GM18517 (cell line): ENCODE results near the gene UQCRFS1.
"Not testable (repeated sequence)": the region's sequence is repeated elsewhere in the genome, so short reads cannot be mapped to it uniquely, and the experiment has no call there.

Experiments
- ATAC-seq: cut with Tn5 transposase; IDR thresholded peaks from one replicate; pipeline ENCODE4 v1.9.1; 2021; ENCODE audit warnings: mild to moderate bottlenecking, moderate library complexity; ENCODE audit not compliant: unreplicated experiment

UQCRFS1 gene

DNA sequence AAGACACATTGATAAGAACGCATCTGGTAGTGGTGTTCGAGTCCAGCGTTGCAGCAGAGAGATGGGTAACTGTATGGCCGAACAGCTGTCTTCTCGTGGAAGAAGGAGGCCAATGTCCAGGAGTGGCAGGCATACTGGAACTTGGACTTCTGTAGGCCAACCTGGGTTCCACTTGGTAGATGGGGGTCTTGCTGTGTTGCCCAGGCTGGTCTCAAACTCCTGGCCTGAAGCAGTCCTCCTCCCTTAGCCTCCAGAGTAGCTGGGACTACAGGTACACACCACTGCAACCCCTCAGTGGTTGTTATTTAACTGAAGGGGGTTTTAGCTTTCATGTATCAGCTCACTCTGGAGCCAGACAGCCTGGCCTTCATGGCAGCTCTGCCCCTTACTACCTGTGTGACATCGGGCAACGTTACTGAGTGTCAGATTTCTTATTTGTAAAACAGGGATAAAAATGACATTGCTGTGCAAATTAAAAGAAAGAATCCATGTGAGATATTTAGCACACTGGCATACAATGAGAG, 2.4 kb upstream of the UQCRFS1 start:
- no peak for ATAC-seq

GRCh38 chr19:29214411-29214810, 1.5 kb upstream of the UQCRFS1 start:
- no peak for ATAC-seq

- no peak for ATAC-seq
These were observed 649 bp downstream of the UQCRFS1 start for GRCh38 chr19:29212356-29212647.

- ATAC-seq, result no peak
These were observed 1.2 kb downstream of the UQCRFS1 start for GRCh38 chr19:29211562-29212355.

DNA sequence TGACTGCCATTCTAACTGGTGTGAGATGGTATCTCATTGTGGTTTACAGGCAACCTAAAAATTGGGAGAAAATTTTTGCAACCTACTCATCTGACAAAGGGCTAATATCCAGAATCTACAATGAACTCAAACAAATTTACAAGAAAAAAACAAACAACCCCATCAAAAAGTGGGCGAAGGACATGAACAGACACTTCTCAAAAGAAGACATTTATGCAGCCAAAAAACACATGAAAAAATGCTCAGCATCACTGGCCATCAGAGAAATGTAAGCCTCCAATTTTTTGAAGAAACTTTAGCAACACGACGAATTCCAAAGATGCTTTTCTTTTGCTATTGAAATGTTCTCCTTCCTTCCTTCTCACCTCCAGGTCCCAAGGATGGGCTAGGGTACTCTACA, 1.9 kb downstream of the UQCRFS1 start:
- not testable (repeated sequence) for ATAC-seq

GRCh38 chr19:29210502-29210901, 2.4 kb downstream of the UQCRFS1 start:
- ATAC-seq, result not testable (repeated sequence)

DNA sequence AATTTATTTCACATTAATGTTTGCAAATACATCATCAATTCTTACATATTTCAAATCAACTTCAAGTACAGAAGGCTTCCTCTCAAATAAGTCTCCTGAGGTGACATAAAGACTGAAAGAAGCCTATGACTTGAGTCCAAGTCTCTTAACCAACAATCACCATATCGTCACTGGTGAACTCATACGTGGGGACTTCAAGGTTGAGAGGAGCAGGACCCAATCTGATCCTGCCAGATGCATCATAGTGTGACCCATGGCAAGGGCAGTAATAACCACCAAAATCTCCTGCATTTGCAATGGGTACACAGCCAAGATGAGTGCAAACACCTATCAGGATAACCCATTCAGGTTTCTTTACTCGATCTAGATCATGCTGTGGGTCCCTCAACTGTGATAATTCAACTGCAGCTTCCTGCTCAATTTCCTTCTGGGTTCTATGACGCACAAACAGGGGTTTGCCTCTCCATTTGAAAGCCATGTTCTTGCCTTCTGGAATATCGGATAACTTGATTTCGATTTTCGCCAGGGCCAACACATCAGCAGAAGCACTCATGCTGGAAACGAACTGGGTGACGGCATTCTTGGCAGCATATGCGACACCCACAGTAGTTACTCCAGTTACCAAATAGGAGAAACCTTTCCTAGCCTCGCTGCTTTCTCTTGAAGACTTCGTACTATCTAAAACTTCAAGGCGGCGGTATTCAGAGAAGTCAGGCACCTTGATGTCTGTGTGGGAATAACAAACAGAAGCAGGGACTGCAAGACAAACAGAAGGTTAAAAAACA, 5.4 kb downstream of the UQCRFS1 start:
- not testable (repeated sequence) for ATAC-seq

- ATAC-seq, result no peak
These were observed 6.5 kb downstream of the UQCRFS1 start for GRCh38 chr19:29206453-29206852.

DNA sequence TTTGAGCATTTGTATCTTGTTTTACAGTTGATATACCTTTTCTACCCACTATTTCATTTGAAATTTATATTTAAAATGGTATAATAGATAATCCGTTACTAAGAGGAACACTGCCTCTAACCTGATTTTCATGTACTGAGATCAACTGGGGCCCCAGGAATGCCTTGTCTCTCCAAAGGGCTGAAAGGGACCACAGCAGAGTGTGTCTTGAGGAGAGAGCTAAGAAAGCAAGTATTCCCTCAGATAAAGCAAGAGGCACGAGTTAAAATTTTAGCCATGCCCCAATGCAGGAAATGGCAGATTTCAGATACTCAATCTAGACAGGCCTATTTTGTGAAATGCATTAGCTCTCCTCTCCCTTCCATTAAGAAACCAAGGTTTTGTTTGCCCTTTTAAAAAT, 10.7 kb downstream of the UQCRFS1 start:
- ATAC-seq, result no peak

GRCh38 chr19:29201855-29202254, 11.1 kb downstream of the UQCRFS1 start:
- ATAC-seq, result no peak

- no peak for ATAC-seq
These were observed 18.3 kb downstream of the UQCRFS1 start for GRCh38 chr19:29194658-29195057.

- no peak for ATAC-seq
These were observed 19.8 kb downstream of the UQCRFS1 start for GRCh38 chr19:29193155-29193554.

DNA sequence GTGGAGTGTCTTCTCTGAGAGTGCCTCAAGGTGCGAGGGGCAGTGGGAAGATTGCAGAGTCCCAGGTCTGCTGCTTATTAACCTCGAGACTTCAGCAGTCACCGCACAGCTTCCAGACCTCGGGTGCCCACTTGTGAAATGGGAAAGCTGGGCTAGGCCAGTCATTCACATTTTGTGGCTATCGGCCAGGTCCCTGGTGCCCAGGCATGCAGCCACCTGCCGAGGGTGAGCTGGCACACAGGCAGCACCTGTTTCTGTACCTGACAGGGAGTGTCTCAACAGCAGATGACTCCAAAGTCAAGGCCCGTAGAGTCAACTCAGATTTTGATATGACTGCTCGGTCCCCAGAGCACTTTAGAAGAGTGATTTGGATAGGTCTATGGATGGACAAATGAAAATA, 21.9 kb downstream of the UQCRFS1 start:
- no peak for ATAC-seq

DNA sequence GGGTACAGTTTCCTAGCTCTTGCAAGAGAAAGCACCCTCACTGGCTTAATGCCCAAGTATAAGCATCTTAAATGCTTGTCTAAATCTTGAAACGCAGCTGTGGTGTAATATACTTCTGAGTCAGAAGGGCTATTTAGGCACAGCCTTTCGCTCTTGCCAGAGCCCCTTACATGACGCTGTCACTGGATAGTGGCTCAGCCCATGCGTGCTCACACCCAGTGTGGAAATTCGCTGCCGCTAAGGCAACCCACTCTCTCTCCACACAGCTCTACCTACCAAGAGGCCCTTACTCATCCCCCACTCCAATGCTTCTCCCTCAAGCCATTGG, 24.0 kb downstream of the UQCRFS1 start:
- ATAC-seq, result no peak

DNA sequence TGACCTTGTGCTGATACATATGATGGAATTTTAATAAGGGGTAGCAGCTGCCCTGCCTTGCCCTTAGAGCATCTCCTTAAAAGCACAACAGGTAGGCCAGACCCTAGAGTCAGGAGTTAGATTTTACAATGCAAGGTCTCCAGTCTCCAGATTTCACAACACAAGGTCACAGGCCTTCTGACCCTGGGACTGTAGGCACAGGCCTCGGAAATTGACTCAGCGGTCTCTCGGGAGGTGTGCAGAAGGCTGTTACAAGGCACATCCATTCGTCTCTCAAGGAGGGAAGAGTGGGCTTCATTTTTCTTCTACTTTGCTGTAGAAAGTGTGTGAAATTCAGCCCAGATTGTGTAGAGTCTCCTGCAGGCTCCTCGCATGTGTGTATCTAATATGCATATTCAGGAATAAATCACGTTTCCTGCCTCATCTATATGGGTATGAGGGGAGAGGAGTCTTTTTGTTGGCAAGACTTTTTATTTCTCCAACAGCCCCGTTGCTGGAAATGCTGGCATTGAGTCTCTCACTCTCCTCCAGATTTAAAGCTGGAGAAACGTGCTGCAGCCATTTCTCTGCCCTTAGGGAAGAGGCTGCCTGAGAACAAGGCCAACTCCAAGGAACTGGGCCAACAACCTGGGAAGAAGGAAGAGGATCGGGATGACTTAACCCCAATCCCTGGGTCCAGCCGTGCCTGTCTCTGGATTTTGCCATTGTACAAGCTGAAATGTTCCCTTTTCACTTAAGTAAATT, 24.5 kb downstream of the UQCRFS1 start:
- no peak for ATAC-seq

DNA sequence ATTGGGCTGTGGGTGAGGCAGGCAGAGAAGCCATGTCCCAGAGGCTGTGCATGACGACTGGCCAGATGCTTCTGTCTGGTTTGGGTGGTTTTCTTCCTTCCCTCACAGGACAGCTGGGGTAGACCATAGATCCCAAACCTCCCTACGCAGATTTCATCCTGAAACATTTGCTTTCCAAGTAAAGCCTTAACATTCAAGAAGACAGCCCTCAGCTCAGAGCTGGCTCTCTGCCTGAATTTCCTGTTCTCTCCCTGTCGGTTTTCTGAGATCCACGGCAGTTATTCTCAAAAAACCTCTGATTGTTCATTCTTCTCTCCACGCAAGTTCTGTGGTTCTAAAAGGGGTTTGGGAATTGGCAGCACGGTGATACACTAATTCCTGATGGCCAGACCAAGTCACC, 25.3 kb downstream of the UQCRFS1 start:
- no peak for ATAC-seq

DNA sequence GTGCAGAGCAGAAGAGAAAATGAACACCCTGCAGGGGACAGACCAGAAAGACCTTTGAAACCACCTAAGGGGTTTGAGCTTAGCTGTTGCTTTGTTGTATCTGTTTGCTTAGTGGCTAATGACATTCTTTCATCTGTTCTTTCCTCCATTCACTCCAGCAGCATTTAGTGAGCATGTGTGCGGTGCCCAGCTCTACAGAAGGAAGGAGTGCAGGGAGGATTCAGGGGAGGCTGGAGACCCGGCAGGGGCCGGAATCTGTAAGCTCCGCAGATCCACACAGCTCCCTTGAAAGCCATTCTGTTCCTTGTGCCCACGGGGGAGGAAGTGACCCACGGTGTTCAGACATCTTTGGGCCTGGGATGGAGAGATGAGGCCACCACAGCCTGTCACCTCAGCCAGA, 27.5 kb downstream of the UQCRFS1 start:
- ATAC-seq, result no peak

DNA sequence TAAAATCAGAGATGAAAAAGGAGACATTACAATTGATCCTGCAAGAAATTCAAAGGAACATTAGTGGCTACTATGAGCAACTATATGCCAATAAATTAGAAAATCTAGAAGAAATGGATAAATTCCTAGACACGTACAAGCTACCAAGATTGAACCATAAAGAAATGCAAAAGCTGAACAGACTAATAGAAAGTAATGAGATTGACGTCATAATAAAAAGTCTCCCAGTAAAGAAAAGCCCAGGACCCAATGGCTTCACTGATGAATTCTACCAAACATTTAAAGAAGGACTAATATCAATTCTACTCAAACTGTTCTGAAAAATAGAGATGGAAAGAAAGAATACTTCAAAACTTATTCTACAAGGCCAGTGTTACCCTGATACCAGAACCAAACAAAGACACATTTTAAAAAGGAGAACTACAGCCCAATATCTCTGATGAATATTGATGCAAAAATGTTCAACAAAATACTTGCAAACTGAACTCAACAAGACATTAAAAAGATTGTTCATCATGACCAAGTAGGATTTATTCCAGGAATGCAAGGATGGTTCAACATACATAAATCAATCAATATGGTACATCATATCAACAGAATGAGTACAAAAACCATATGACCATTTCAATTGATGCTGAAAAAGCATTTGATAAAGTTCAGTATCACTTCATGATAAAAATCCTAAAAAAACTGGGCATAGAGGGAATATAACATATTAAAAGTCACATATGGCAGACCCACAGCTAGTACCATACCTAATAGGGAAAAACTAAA, 35.8 kb downstream of the UQCRFS1 start:
- ATAC-seq, result no peak

DNA sequence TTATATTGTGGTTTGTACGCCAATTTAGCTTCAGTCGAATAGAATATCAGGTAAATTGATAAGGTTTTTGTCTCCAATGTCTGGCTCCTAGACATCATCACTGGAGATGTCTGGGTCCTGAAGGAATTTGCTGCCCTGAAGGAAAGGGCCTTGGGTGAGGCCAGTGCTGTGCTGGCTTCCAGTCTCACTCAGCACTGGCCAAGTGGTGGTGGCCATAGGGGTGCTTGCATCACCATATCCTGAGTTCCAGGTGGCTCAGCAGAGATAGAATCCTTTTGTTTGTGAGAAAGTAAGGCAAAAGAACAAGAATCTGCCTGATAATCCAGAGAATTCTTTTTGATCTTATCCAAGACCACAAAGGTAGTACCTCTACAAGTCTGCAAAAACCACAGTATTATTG, 39.1 kb downstream of the UQCRFS1 start:
- ATAC-seq, result no peak

- ATAC-seq, result no peak
These were observed 40.6 kb downstream of the UQCRFS1 start for GRCh38 chr19:29172302-29172701.

GRCh38 chr19:29171525-29171924, 41.4 kb downstream of the UQCRFS1 start:
- no peak for ATAC-seq
